HEK293 (cell line): ENCODE data around the gene ZNF605.

Experiments
- CTCF ChIA-PET: fragments of 350-600 bp; formaldehyde crosslinking; extraction: SDS; loops from one replicate; lab custom pipeline; 2021; ENCODE audit warnings: antibody characterized with exemption; lab: Yijun Ruan, JAX
- POLR2A ChIA-PET: fragments of 300-600 bp; formaldehyde crosslinking; extraction: SDS; loops from one replicate; lab custom pipeline; 2020; ENCODE audit warnings: antibody characterized with exemption, inconsistent platforms; lab: Yijun Ruan, JAX
- H3K27ac ChIP-seq: fragments of 200-500 bp; sonication (Bioruptor generic); 2 replicates; pipeline ENCODE4 v1.5.1; 2014; ENCODE audit warnings: low read depth, low read length, control low read depth, inconsistent platforms; ENCODE audit errors: extremely low read depth
- H3K36me3 ChIP-seq, 2 experiments: fragments of 200-500 bp in 1 of 2; sonication (Bioruptor generic) in 1 of 2; 1 replicate in 1 of 2; 2 replicates in 1 of 2; pipeline ENCODE4 v1.5.1; 2014 to 2017; ENCODE audit warnings: inconsistent platforms in 2 of 2, low read length in 2 of 2; ENCODE audit not compliant: control insufficient read depth in 2 of 2, insufficient read depth in 1 of 2
- H3K4me1 ChIP-seq: fragments of 200-500 bp; sonication (Bioruptor generic); 2 replicates; pipeline ENCODE4 v1.5.1; 2014; ENCODE audit warnings: mild to moderate bottlenecking, low read length, inconsistent platforms; ENCODE audit not compliant: control insufficient read depth, insufficient read depth
- H3K4me3 ChIP-seq: 2 replicates; pipeline ENCODE4 v1.5.1; 2011; ENCODE audit warnings: low read depth, mild to moderate bottlenecking, control low read depth, low read length, moderate library complexity
- H3K9me3 ChIP-seq: fragments of 200-500 bp; sonication (Bioruptor generic); 2 replicates; pipeline ENCODE4 v1.5.1; 2014; ENCODE audit warnings: low read depth, low read length, inconsistent platforms; ENCODE audit not compliant: control insufficient read depth, insufficient read depth
- PRDM1 ChIP-seq: fragments of 450-650 bp; formaldehyde crosslinking; IDR thresholded peaks from 2 replicates; pipeline ENCODE4; 2016; ENCODE audit warnings: missing biosample characterization, missing genetic modification characterization
- PRDM2 ChIP-seq: fragments of 450-650 bp; formaldehyde crosslinking; IDR thresholded peaks from 2 replicates; pipeline ENCODE4 v1.5.1; 2016; ENCODE audit warnings: missing biosample characterization, missing genetic modification characterization, borderline replicate concordance
- TCF7L2 ChIP-seq: IDR thresholded peaks from 2 replicates; pipeline ENCODE4 v1.6.1; 2011; ENCODE audit warnings: low read depth, mild to moderate bottlenecking, inconsistent platforms, low read length, moderate library complexity, borderline replicate concordance
- WT1 ChIP-seq: fragments of 450-650 bp; formaldehyde crosslinking; IDR thresholded peaks from 2 replicates; pipeline ENCODE4 v1.5.1; 2016; ENCODE audit warnings: missing biosample characterization, missing genetic modification characterization
- ZBTB8A ChIP-seq: fragments of 450-650 bp; formaldehyde crosslinking; IDR thresholded peaks from 2 replicates; pipeline ENCODE4 v1.5.1; 2016; ENCODE audit warnings: missing biosample characterization, missing genetic modification characterization
- ZFP37 ChIP-seq: fragments of 450-650 bp; formaldehyde crosslinking; IDR thresholded peaks from 2 replicates; pipeline ENCODE4 v1.5.1; 2016; ENCODE audit warnings: missing biosample characterization, missing genetic modification characterization
- ZNF157 ChIP-seq: fragments of 450-650 bp; formaldehyde crosslinking; IDR thresholded peaks from 2 replicates; pipeline ENCODE4 v1.5.1; 2016; ENCODE audit warnings: missing biosample characterization, missing genetic modification characterization
- ZNF169 ChIP-seq: fragments of 450-650 bp; formaldehyde crosslinking; IDR thresholded peaks from 2 replicates; pipeline ENCODE4 v1.5.1; 2016; ENCODE audit warnings: missing biosample characterization, missing genetic modification characterization
- ZNF214 ChIP-seq: fragments of 450-650 bp; formaldehyde crosslinking; IDR thresholded peaks from 2 replicates; pipeline ENCODE4 v1.5.1; 2017; ENCODE audit warnings: missing biosample characterization, mild to moderate bottlenecking, missing genetic modification characterization, borderline replicate concordance
- ZNF221 ChIP-seq: fragments of 450-650 bp; formaldehyde crosslinking; IDR thresholded peaks from 2 replicates; pipeline ENCODE4 v1.5.1; 2017; ENCODE audit warnings: missing biosample characterization, missing genetic modification characterization, borderline replicate concordance
- ZNF335 ChIP-seq: fragments of 450-650 bp; formaldehyde crosslinking; conservative IDR thresholded peaks from 2 replicates; pipeline ENCODE4 v1.5.1; 2016; ENCODE audit warnings: missing biosample characterization, missing genetic modification characterization
- ZNF366 ChIP-seq: fragments of 450-650 bp; formaldehyde crosslinking; conservative IDR thresholded peaks from 2 replicates; pipeline ENCODE4 v1.5.1; 2016; ENCODE audit warnings: missing biosample characterization, missing genetic modification characterization
- ZNF555 ChIP-seq: fragments of 450-650 bp; formaldehyde crosslinking; conservative IDR thresholded peaks from 2 replicates; pipeline ENCODE4 v1.5.1; 2017; ENCODE audit warnings: missing biosample characterization, mild to moderate bottlenecking, missing genetic modification characterization, inconsistent platforms
- ZNF837 ChIP-seq: fragments of 450-650 bp; formaldehyde crosslinking; IDR thresholded peaks from 2 replicates; pipeline ENCODE4 v1.5.1; 2016; ENCODE audit warnings: missing biosample characterization, missing genetic modification characterization
- ZSCAN16 ChIP-seq: fragments of 450-650 bp; formaldehyde crosslinking; IDR thresholded peaks from 2 replicates; pipeline ENCODE4 v1.5.1; 2016; ENCODE audit warnings: missing biosample characterization, missing genetic modification characterization
- TF ChIP-seq, protein P1 (sequence below): fragments of 450-650 bp; formaldehyde crosslinking; IDR thresholded peaks from 2 replicates; pipeline ENCODE4 v1.5.1; 2016; ENCODE audit warnings: missing biosample characterization, missing genetic modification characterization
- TF ChIP-seq, protein P2 (sequence below): fragments of 450-650 bp; formaldehyde crosslinking; IDR thresholded peaks from 2 replicates; pipeline ENCODE4 v1.5.1; 2017; ENCODE audit warnings: missing biosample characterization, missing genetic modification characterization

The ZNF605 gene

GRCh38 chr12:132949936-132950837, 5.9 kb downstream of the ZNF605 start (continued):
- TF ChIP-seq ZNF169 (tag by site-specific recombination) (peak; percentile 89; the same call in 1 of the 2 replicates), ZNF335 (tag by site-specific recombination) (no peak)

DNA sequence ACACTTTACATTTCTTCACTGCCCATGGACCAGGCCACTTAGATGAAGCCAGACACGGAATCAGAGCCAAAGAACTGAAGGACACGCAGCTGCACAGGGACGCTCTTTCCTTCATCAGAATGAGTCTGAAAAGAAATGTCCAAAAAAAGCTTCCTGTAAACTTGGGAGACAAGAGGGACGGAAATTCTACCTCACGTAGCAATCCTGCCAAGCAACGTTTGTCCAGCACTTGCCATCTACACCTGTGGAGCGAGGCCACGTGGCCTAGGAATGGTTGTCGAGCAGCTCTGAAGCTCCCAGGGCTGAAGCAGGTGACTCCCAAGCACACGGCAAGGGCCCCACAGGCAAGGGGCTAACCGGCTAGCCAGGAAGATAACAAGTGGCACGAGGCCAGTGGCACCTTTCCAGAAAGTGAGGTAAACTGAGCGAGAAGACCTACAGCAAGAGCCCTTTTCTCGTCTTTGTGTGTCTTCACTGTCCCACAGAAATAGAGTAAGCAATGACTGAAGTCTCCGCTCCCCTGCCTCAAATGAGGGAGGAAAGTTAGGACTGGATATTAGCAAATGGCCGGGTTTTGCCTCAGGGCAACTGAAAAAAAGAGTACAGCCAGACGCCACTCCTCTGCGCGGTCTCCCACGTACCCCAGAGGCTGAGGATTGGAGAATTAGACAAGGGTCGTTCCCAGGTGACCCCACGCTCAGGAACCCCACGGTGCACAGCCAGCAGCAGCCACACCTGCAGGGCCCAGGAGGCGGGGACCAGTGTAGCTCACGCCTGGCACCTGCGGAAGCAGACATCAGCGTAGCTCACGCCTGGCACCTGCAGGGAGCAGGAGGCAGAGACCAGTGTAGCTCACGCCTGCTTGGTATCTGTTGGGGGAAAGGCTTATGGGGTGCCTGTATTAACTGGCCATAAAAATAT, 7.7 kb downstream of the ZNF605 start:
- Histone ChIP-seq H3K9me3 (no peaks in the 10 kb centered on the region; the same call in 1 of the 2 replicates), H3K4me3 (no peak overlapping the region), H3K27ac (no peak overlapping the region), H3K36me3 (peaks cover 11 to 76% of the 10 kb centered on the region in 2 experiments)
- CTCF ChIA-PET, result no interaction called here
- POLR2A ChIA-PET, result no interaction called here
- TF ChIP-seq ZNF837 (tag by site-specific recombination) (no peak), PRDM2 (no peak), ZNF366 (tag by site-specific recombination) (no peak), ZBTB8A (tag by site-specific recombination) (no peak), PRDM1 (tag by site-specific recombination) (no peak), WT1 (tag by site-specific recombination) (no peak), ZNF221 (tag by site-specific recombination) (no peak), ZNF555 (tag by site-specific recombination) (no peak)
- TF ChIP-seq, all 188 proteins: peak for 0
- no peaks in the 10 kb centered on the region for H3K4me1 ChIP-seq

DNA sequence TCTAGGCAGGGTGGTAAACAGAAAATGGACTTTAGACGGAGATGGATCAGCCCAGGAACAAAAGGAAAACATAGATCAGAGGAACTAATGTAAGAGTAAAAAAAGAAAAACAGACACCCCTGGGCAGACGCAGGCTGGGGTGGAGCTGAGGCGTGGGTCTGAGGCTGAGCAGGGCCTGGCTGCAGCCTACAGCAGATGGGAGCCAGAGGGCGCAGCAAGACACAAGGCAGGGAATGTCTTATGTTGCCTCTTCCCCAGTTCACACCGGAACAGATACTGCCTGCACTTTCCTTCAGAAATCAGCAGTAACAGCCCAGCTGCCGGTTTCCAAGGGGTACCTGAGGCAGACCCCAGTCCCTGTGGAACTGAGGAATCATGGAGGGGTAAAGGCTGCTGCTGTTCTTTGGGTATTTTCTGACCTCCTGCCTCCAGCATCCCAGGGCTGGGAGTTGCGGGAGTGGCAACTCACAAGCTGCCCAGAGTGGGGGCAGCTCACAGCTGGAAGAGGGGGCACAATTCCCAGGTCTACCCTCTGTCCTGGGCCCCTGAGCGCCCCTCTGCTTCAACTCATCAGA, 9.8 kb downstream of the ZNF605 start:
- Histone ChIP-seq H3K4me3 (no peak overlapping the region), H3K9me3 (no peaks in the 10 kb centered on the region; the same call in 1 of the 2 replicates), H3K4me1 (no peaks in the 10 kb centered on the region), H3K36me3 (peaks cover 16 to 86% of the 10 kb centered on the region in 2 experiments), H3K27ac (no peak overlapping the region)
- ChIA-PET CTCF (no interaction called here), POLR2A (no interaction called here)
- TF ChIP-seq, protein P1, sequence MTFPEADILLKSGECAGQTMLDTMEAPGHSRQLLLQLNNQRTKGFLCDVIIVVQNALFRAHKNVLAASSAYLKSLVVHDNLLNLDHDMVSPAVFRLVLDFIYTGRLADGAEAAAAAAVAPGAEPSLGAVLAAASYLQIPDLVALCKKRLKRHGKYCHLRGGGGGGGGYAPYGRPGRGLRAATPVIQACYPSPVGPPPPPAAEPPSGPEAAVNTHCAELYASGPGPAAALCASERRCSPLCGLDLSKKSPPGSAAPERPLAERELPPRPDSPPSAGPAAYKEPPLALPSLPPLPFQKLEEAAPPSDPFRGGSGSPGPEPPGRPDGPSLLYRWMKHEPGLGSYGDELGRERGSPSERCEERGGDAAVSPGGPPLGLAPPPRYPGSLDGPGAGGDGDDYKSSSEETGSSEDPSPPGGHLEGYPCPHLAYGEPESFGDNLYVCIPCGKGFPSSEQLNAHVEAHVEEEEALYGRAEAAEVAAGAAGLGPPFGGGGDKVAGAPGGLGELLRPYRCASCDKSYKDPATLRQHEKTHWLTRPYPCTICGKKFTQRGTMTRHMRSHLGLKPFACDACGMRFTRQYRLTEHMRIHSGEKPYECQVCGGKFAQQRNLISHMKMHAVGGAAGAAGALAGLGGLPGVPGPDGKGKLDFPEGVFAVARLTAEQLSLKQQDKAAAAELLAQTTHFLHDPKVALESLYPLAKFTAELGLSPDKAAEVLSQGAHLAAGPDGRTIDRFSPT (tag by site-specific recombination), result no peak
- no peak for TF ChIP-seq ZSCAN16 (tag by site-specific recombination)
- no peak for TF ChIP-seq ZNF837 (tag by site-specific recombination)
- TF ChIP-seq TCF7L2, result no peak
- TF ChIP-seq ZNF157, result no peak
- no peak for TF ChIP-seq ZFP37 (tag by site-specific recombination)
- no peak for TF ChIP-seq ZNF214 (tag by site-specific recombination)
- TF ChIP-seq, protein P2, sequence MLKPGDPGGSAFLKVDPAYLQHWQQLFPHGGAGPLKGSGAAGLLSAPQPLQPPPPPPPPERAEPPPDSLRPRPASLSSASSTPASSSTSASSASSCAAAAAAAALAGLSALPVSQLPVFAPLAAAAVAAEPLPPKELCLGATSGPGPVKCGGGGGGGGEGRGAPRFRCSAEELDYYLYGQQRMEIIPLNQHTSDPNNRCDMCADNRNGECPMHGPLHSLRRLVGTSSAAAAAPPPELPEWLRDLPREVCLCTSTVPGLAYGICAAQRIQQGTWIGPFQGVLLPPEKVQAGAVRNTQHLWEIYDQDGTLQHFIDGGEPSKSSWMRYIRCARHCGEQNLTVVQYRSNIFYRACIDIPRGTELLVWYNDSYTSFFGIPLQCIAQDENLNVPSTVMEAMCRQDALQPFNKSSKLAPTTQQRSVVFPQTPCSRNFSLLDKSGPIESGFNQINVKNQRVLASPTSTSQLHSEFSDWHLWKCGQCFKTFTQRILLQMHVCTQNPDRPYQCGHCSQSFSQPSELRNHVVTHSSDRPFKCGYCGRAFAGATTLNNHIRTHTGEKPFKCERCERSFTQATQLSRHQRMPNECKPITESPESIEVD (tag by site-specific recombination), result no peak
